NCI-H2081 treated with DMSO at 0.1 percent for 48 hours (cell line): Measurements from ENCODE around the gene HMG20B.
"Not testable (repeated sequence)": the region's sequence is repeated elsewhere in the genome, so short reads cannot be mapped to it uniquely, and the experiment has no call there.

Source experiments
- DNase-seq: peaks from one replicate; lab custom pipeline; 2025; lab: John Stamatoyannopoulos, UW

Gene HMG20B

GRCh38 chr19:3556423-3556977 is 16.2 kb upstream of the HMG20B start:
- DNase-seq: no peak

- no peak for DNase-seq
Measured at GRCh38 chr19:3556978-3557460, 15.7 kb upstream of the HMG20B start.

- peak; percentile 33 for DNase-seq
Measured at GRCh38 chr19:3557461-3558248, 15.1 kb upstream of the HMG20B start, which contains the start of gene MFSD12. TSS of gene MFSD12 (minus strand) at chr19:3557586. CDS start at chr19:3557403, 183 bp downstream.

GRCh38 chr19:3563709-3564524 is 8.8 kb upstream of the HMG20B start:
- no peak for DNase-seq

- no peak for DNase-seq
Measured at GRCh38 chr19:3565139-3565538, 7.6 kb upstream of the HMG20B start.

- DNase-seq: not testable (repeated sequence)
Measured at GRCh38 chr19:3570042-3570441, 2.7 kb upstream of the HMG20B start.

GRCh38 chr19:3570606-3571011 is 2.1 kb upstream of the HMG20B start:
- DNase-seq: no peak

GRCh38 chr19:3572132-3572854 is 451 bp upstream of the HMG20B start:
- peak; percentile 94 for DNase-seq

- DNase-seq: no peak
Measured at GRCh38 chr19:3573162-3573857, 566 bp downstream of the HMG20B start.

GRCh38 chr19:3573858-3574637 is 1.3 kb downstream of the HMG20B start:
- peak; percentile 23 for DNase-seq

- no peak for DNase-seq
Measured at GRCh38 chr19:3575260-3575741, 2.6 kb downstream of the HMG20B start.

- DNase-seq: no peak
Measured at GRCh38 chr19:3575949-3576673, 3.4 kb downstream of the HMG20B start.

GRCh38 chr19:3576696-3577443 is 4.1 kb downstream of the HMG20B start:
- no peak for DNase-seq

- DNase-seq: no peak
Measured at GRCh38 chr19:3577723-3578344, 5.1 kb downstream of the HMG20B start.

GRCh38 chr19:3578390-3578789 is 5.6 kb downstream of the HMG20B start:
- DNase-seq: no peak

GRCh38 chr19:3580156-3580934 is 7.6 kb downstream of the HMG20B start:
- no peak for DNase-seq

GRCh38 chr19:3581792-3582191 is 9.0 kb downstream of the HMG20B start:
- DNase-seq: not testable (repeated sequence)
